GM19240 (cell line): ENCODE results near the gene SNF8.
A peak's percentile ranks its signal among the peaks of the same experiment; 100 is the strongest.
"Not testable (repeated sequence)": the region's sequence is repeated elsewhere in the genome, so short reads cannot be mapped to it uniquely, and the experiment has no call there.

ENCODE experiments used
- DNase-seq: peaks from one replicate; pipeline ENCODE4 v3.0.0; 2011; ENCODE audit warnings: low spot score; ENCODE audit not compliant: insufficient read length

The SNF8 gene, protein sequence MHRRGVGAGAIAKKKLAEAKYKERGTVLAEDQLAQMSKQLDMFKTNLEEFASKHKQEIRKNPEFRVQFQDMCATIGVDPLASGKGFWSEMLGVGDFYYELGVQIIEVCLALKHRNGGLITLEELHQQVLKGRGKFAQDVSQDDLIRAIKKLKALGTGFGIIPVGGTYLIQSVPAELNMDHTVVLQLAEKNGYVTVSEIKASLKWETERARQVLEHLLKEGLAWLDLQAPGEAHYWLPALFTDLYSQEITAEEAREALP

DNA sequence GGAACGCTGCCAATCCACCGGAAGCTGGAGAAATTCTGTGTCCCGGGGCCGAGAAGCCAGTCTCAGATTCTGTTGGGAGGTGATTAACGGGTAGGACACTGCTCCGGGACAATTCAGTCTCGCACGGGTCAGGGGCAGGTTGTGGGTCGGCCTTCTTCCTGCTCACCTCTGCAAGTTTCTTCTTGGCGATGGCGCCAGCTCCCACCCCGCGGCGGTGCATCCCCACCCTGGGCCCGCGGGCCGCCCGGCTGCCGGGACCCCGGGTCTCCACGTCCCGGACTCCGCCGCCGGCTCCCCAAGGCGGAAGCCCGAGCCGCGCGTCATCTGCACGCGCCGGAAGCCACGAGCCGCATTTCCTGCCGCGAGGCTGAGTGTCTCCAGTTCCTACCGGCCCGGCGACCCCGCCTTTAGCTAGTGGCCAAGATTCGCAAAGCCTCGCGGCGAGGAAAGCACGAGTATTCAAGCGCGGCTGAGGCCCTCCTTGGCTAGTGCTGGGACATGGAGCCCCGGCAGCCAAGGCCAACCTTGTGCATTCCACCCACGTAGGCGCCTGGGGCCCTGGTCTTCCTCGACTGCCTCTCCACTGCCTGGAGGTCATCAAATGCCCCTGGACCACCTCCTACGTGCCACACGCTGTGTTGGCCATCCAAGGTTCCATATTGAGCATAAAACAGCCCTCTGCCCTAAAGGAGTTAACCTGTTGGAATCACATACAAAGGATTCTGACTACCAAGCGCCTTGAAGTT is at the start of gene SNF8:
TSS of gene SNF8 (minus strand) at position 328 of the 746 bp plus-strand sequence. CDS start at position 220, 108 bp downstream.
- DNase-seq, result peak; percentile 94

DNA sequence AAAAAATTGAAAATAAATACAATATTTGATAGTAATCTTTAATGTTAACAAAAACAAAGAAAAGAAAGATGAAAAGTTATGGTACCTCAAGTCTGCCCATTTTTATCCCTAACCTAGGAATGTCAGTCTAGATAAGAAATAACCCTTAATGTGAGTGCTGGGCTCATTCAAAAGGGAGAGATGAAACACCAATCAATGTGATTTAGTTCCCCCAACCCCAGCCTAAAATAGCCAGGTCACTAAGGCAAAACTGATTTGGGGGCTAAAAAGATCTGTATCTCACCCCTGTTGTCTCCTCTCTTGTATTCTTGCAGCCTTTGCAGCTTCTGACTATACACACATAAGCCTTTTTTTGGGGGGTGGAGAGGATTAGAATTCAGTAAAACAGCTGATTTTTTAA is 49.3 kb upstream of the SNF8 start:
- no peak for DNase-seq

DNA sequence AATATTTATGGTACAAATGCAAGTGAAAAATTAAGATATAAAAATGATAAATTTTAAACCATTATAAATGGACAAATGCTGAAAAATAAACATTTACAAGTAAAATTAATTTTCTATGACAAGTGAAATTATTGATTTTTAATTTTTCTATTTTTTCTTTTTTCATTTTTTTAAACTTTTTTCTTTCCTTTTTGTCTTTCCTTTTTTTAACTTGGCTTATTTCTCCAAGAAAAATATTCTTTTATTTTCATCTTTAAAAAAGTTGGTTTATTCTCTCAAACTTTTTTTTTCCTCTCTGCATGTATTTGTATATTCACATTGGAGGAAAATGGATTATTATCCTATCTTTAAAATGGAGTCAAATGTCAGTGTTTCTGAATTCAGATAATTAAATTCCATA is 48.7 kb upstream of the SNF8 start:
- DNase-seq, result no peak

DNA sequence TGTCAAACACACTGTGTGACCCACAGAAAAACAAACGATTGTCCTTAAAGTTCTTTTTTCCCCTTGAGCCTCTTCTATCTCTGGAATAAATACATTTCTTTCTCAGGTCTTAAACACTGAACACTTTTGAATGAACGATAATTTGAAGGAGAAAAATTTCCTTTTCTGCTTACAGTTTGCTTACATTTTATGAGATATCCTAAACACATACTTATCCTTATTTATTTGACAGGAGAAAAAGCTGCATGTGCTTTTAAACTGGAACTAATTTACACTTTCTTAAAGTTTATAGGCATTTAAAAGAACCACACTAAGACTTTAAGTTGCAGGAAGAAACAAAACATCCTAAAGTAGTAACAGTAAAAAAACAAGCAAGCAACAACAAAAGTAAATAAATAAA is 47.8 kb upstream of the SNF8 start:
- DNase-seq, result no peak

DNA sequence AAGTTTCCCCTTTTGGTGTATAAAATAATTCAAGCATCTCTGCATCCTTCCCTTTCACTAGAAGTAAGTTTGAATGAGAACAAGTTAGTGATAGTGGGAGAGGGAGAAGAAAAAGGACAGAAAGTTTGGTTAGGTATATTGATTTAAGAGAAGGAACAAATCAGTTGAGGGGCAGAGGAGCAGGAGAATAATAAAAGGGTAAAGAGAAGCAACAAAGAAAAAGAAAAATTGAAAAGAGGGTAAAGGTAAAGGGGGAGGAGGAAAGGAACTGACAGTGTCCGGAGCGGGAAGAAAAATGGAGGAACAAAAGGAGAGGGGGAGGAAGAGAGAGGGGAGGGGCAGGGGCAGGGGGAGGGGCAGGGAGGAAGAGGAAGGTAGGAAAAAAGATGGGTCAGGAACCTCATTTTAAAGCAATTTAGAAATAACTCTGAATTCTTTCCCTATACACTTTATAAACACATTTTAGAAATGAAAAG is 46.3 kb upstream of the SNF8 start:
- no peak for DNase-seq

DNA sequence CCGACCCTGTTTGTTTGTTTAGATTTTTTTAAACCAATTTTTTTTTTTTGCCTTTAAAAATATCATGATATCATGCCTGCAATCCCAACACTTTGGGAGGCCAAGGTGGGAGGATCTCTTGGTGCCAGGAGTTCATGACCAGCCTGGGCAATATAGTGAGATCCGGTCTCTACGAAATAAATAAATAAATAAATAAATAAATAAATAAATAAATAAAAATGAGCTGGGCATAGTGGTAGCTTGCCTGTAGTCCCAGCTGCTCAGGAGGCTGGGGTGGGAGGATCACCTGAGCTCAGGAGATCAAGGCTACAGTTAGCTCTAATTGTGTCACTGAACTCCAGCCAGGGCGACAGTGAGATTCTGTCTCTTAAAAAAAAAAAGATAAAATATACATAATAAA is 44.5 kb upstream of the SNF8 start:
- DNase-seq, result no peak

DNA sequence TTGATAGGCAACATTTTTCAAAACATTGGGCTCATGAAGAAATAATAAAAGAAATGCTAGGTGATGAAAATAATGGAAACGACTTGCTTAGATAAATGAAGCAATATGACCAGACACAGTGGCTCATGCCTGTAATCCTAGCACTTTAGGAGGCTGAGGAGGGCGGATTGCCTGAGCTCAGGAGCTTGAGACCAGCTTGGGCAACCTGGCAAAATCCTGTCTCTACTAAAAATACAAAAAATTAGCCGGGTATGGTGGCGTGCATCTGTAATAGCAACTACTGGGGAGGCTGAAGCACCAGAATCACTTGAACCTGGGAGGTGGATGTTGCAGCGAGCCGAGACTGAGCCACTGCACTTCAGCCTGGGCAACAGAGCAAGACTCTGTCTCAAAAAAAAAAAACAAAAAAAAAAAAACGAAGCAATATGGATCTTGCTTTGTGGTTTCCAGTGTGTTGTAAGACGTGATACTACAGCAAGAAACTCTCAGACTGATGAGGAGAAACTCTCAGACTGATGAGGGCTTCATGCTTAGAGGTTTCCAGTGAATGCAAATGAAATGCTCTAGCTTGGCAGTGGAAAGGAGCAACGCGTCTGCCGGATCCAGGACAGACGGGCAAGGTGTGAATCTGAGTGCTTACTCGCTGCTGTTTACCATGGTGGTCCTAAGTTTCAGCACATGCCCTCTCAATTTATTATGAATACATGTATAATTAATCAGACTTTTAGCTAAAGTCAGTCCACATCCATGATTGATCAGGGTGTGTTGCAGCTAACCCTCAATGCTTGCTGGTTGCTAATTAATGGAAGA is 41.0 kb upstream of the SNF8 start:
- no peak for DNase-seq

DNA sequence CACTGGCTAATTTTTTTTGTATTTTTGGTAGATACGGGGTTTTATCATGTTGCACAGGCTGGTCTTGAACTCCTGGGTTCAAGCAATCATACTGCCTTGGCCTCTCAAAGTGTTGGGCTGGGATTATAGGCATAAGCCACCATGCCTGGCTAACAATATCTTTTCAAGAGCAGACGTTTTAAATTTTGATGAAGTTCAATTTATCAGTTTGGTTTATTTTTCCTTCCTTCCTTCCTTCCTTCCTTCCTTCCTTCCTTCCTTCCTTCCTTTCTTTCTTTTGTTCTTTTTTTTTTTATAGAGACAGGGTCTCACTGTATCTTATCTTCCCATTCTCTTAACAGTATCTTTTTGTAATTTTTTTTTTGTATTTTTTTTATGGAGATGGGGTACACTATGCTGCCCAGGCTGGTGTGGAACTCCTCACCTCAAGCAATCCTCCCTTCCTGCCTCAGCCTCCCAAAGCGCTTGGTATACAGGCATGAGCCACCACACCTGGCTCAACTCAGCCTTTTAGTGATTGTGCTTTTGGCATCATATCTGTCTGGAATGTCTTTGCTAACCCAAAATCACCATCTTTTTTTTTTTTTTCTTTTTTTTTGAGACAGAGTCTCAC is 37.4 kb upstream of the SNF8 start:
- DNase-seq, result no peak

DNA sequence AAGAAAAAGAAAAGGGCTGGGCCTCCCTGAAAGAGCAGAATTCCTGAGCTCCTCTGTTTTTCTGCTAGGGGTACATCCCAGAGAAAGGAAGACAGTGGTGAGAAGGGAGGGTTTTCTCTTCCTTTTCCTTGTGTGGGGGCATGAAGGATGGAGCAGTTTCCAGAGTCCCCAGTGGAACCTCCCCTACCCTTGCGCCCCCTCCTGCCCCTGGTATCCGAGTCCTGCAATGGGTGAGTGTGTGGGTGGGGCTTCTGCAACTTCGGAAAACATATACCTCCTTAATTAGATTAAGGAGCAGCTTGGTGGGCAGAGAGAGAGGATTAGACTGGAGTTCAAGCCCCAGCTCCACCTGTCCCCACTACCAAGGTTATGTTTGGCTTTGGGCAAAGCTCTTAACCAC is 29.2 kb upstream of the SNF8 start:
- no peak for DNase-seq

DNA sequence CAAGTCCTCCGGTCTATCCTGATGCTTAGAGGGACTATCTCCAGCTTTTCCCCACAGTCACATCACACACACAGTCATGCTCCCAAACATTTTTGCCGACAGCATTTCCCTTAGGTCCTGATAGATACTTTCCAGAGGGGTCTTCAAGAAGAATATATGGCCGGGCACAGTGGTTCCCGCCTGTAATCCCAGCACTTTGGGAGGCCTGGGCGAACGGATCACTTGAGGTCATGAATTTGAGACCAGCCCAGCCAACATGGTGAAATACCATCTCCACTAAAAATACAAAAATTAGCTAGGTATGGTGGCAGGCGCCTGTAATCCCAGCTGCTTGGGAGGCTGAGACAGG is 28.1 kb upstream of the SNF8 start:
- no peak for DNase-seq

DNA sequence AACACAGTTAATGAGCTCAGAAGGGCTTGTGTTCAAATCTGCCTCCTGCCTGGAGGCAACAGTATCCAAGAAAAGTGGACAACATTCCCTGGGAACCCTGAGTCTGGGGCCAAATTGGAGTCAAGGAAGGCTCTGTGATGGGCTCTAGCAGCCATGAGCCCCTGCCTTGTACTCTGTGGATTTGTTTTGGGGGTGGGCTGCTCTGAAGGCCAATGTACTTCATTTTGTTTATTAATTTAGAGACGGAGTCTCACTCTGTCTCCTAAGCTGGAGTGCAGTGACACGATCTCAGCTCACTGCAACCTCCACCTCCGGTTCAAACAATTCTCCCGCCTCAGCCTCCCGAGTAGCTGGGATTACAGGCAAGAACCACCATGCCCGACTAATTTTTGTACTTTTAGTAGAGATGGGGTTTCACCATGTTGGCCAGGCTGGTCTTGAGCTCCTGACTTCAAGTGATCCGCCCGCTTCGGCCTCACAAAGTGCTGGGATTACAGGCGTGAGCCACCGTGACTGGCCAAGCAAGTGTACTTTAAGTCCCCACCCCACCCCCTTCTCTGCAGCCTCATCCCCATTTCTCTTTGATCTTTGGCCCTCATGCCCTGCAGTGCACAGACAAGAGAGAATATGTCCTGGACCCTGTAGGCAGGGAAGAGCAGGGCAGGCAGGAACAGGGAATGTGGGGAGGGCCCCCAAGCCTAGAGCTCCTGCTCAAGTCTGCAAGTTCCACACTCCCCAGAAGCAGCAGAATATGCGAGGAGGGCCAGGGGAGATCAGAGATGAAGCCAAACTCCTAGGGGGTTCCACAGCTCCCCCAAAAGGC is 26.4 kb upstream of the SNF8 start:
- DNase-seq, result no peak

DNA sequence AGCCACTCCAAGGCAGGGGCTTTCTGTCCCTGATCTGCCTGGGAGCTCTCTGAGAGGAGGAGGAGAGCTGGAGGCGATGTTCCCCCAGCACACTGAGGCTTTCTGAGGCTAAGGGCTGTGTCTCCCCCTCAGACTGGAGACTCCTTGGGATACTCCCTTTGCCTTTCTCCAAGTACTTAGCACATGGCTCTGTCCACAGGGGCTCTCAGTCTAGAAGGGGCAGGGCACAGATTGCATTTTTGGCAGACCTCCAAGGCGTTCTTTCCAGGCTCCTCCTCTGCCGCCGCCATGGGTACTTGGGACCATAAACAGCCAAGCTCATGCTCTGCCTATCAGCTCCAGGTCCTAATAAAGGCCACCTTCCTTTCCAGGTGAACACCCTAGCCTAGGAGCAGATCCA is 25.6 kb upstream of the SNF8 start:
- DNase-seq, result no peak

DNA sequence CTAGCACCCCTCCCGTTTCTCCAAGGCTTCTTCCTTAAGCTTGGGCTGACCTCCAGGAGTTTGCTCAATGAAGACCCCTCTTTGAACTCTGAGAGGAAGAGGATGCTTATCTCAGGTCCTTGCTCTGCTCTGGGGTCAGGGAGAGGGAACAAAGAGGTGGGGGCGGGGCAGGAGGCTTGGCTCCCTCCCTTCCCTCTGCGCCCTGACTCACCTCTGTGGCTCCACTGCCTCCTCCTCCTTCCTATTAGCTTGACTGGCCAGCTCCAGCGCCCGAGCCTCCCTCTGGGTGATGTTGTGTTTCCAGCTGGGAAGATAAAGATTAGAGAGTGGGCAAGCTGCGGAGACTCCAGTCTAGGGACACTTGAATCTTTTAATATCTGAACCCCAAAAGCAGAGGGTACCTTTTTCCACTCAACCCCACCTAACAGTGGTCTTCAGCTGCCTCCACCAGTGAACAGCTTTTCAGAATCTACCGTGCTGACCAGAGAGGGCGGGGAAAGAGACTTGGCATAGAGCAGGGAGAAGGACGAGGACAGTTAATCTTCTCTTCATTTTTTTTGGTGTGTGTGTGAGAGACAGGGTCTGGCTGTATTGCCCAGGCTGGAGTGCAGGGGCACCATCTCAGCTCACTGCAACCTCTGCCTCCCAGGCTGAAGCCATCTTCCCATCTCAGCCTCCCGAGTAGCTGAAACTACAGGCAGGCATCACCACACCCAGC is 17.0 kb upstream of the SNF8 start:
- no peak for DNase-seq

DNA sequence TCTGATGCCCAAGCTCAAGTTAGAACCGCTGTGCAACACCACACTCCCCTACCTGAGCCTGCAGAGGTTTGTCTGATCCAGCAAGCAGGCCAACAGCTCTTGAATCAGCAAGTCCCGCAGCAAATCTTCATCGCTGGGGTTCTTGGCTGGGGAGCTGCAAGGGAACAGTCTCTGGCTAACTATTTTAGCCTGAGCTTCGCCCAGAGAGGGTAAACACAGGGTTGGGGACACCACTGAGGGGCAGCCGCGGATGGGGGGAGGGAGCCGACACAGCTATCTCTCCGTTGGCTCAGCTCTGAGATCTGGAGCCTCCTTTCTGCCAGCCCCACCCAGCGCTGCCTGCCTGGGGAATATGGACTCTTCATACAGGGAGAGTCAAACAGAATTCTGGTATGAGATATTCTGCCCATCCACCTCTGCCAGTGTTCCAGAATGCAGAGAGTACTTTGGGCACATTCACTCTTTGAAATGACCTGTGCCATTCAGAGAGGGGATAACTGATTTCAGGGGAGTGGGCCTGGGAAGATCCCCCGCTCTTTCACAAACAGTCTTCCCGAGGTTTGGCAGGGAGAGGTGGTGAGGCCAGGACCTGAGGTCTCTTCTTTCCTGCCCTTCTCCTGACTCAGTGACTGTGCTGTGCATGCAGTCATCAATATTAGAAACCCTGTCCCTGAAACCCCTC is 16.3 kb upstream of the SNF8 start:
- DNase-seq, result no peak

DNA sequence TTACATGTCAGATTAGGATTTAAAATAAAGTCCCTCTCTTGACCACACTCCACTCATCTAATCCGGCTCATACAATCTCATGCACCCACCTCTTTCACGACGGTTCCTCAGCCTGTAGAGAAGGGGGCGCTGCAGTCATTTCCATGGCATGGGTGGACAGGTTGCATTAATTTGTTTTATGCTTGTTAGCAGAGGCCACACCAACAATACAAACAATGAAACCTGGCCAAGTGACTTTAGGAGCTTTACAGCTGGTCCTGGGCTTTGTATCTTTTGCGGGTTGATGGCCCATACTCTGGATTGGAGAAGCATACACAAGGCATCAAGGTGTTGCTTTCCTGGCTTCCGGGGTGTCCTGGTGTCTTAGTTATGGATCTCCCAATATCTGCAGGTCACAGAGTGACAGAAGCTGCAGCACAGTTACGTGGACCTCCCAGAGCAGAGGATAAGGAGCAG is 9.7 kb upstream of the SNF8 start:
- no peak for DNase-seq

DNA sequence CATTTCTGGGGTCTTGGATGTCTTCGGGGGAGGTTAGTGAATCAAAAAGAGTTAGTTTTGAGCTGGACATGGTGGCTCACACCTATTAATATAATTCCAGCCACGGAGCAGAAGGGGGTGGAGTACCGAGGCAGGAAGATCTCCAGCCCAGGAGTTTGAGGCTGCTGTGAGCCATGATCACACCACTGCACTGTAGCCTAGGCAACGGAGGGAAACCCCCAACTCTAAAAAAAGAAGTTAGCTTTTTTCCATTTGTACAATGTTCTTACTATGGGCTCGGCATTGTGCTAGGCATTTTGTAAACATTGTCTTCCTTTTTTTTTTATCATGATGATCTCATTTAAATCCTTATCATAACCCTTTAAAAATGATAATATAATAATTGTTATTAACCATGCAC is 8.3 kb upstream of the SNF8 start:
- DNase-seq, result no peak

DNA sequence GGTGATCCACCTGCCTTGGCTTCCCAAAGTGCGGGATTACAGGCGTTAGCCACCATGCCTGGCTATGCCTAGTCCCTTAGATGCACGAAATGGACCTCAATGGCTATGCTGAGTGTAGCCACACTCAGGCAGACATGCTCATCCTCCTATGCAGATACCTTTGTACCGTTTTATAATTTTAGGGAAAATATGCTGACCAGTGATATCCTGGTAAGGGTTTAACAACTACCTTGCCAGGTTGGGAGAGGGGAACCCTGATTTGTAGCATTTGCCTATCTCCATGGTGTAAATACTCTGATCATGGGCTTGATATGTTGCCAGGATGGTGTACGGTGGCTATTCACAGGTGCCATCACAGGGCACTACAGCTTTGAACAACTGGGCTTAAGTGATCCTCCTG is 6.9 kb upstream of the SNF8 start:
- DNase-seq, result no peak

DNA sequence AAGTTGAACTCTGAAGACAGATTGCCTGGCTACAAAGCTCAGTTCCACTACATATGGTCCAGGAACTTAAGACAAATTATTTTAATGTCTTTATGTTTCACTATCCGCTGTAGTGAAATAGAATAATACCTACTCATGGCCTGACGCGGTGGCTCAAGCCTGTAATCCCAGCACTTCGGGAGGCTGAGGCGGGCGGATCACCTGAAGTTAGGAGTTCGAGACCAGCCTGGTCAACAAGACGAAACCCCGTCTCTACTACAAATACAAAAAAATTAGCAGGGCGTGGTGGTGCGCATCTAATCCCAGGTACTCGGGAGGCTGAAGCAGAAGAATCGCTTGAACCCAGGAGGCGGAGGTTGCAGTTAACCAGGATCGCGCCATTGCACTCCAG is 614 bp upstream of the SNF8 start:
- not testable (repeated sequence) for DNase-seq

DNA sequence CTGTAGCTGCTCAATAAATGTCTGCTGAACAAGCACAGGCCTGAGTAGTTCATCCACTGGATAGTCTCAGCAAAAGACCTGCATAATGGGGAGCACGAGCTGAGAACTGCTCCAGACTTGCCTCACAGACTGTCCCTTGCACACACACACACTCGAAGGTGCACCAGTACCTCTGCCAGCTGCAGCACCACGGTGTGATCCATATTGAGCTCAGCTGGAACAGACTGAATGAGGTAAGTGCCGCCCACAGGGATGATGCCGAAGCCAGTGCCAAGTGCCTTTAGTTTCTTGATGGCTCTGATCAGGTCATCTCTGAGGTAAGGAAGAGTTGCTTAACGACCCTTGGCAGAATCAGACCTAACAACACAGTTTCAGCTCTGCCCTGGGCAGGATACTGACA is 11.6 kb downstream of the SNF8 start:
- DNase-seq, result no peak

DNA sequence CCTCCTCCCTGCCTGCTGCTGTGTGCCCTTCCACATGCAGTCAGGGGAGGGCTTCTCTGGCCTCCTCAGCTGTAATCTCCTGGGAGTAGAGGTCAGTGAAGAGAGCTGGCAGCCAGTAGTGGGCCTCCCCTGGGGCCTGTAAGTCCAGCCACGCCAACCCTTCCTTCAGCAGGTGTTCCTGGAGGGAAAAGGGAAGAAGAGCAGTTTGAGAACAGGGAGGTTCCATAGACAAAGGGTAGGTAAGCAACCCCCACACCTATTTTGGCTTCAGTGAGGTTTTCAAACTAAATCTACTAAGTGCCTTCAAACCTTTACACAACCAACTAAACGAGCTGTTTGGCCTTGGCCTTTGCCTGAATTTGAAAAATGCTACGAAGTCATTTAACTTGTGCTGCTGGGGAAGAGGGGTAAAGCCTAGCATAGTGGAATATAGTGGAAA is 14.2 kb downstream of the SNF8 start:
- no peak for DNase-seq
